Astrocyte of the cerebellum (primary cell): ENCODE measurements around the gene TRIM26.
"Not testable (repeated sequence)": the region's sequence is repeated elsewhere in the genome, so short reads cannot be mapped to it uniquely, and the experiment has no call there.

Source experiments
- DNase-seq: peaks from one replicate; pipeline ENCODE4 v3.0.0-alpha.2; 2011; ENCODE audit warnings: low read depth
- H3K4me3 ChIP-seq: 2 replicates; pipeline ENCODE4 v1.5.1; 2011; ENCODE audit warnings: mild to moderate bottlenecking, low read depth, low read length, moderate library complexity
- CTCF ChIP-seq: IDR thresholded peaks from 2 replicates; pipeline ENCODE4 v1.5.1; 2012; ENCODE audit warnings: low read length, low read depth, moderate library complexity, mild to moderate bottlenecking; ENCODE audit errors: missing control alignments
- in situ Hi-C: cut with HindIII; loops from 2 replicates; pipeline ENCODE4 v1.10.0; 2017; ENCODE audit warnings: low sequenced_read_pairs

TRIM26 gene

GRCh38 chr6:30171677-30172471, 41.3 kb downstream of the TRIM26 start:
- H3K4me3 ChIP-seq: peak overlapping the region; percentile 10
- in situ Hi-C loops: no loop called here
- no peak for TF ChIP-seq CTCF
- no peak for DNase-seq

GRCh38 chr6:30169658-30170614, 43.3 kb downstream of the TRIM26 start:
- H3K4me3 ChIP-seq: no peak overlapping the region
- in situ Hi-C loops: no loop called here
- peak; percentile 31 for DNase-seq
- TF ChIP-seq CTCF: peak; percentile 87

GRCh38 chr6:30168741-30169140, 44.5 kb downstream of the TRIM26 start:
- no peak overlapping the region for H3K4me3 ChIP-seq
- no peak for DNase-seq
- TF ChIP-seq CTCF: no peak
- in situ Hi-C loops: no loop called here

- no peak for DNase-seq
- in situ Hi-C loops: no loop called here
- no peak for TF ChIP-seq CTCF
- no peak overlapping the region for H3K4me3 ChIP-seq
Observed at GRCh38 chr6:30167101-30167500, 46.1 kb downstream of the TRIM26 start.

- in situ Hi-C loops, H3K4me3 ChIP-seq, DNase-seq: not testable (repeated sequence)
Observed at GRCh38 chr6:30165238-30165637, 48.0 kb downstream of the TRIM26 start.

GRCh38 chr6:30164714-30165113, 48.5 kb downstream of the TRIM26 start:
- in situ Hi-C loops: no loop called here
- H3K4me3 ChIP-seq: no peak overlapping the region
- no peak for TF ChIP-seq CTCF
- DNase-seq: no peak
